ENCODE results near the gene USP33. TPM values are rescaled to one million over a fixed set of nuclear protein-coding genes. Genes with fewer than 3 reads are reported as not detected.
A peak's percentile ranks its signal among the peaks of the same experiment; 100 is the strongest.

USP33 gene
- total and polyA plus RNA-seq, 2 of the 13 experiments (the other 11 are each of a cell fraction or from before 2014, with no cell fraction given) = 32.0 to 49.1 TPM

DNA sequence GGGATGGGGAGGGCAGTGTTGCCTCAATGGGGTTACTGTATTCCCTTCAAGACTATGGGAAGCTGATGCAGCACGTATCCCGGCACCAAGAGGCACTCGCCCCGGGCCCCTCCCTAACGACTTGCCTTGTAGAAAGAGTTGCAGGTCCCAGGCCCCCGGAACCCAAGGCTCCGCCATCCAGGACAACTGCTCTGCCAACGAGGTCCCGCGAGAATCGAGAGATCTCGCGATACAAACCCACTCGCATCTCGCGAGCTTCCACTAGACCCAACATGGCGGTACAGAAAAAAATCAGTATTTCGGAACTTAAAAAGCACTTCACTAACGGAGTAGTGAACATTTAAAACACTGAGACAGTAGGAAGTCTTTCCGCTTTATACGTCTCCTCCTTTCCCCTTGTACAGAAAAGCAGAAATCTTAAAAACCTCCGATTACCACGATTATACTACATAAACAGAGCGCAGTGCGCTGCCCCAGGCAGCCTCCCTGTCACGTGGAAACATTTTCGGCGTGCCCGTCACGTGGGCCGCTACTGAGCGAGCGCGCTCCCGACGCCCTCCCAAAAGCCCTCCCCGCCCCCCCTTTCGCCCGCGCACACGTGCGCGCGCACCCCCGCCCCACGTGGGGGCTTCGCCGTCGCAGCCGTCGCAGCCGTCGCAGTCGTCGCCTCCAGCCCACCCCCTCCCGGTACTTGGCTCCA lies 77.0 kb downstream of the USP33 start, which contains the start of gene ZZZ3 (continued):
- TF ChIP-seq ZNF841 (CRISPR knock-in tag; IDR thresholded peaks at IDR 0.05; ENCODE audit: borderline replicate concordance) = no peak
- TF ChIP-seq ATM (IDR thresholded peaks at IDR 0.05; ENCODE audit: borderline replicate concordance) = no peak
- TF ChIP-seq MTA1 (CRISPR knock-in tag; IDR thresholded peaks at IDR 0.05; ENCODE audit: borderline replicate concordance) = peak; percentile 22; the same call in 1 of the 2 replicates
- TF ChIP-seq ZFP62 (CRISPR knock-in tag; IDR thresholded peaks at IDR 0.05) = no peak
- TF ChIP-seq ZSCAN25 (CRISPR knock-in tag; IDR thresholded peaks at IDR 0.05) = no peak
- no peak for TF ChIP-seq ZNF724P (CRISPR knock-in tag; IDR thresholded peaks at IDR 0.05; ENCODE audit: borderline replicate concordance)
- peak; percentile 8; the same call in 1 of the 2 replicates for TF ChIP-seq ETV5 (CRISPR knock-in tag; IDR thresholded peaks at IDR 0.05; ENCODE audit: borderline replicate concordance)
- TF ChIP-seq ZNF431 (CRISPR knock-in tag; IDR thresholded peaks at IDR 0.05; ENCODE audit: borderline replicate concordance, low read depth) = no peak
- TF ChIP-seq KDM5B (CRISPR knock-in tag; IDR thresholded peaks at IDR 0.05; ENCODE audit: borderline replicate concordance) = no peak
- no peak for TF ChIP-seq KDM6A (CRISPR knock-in tag; IDR thresholded peaks at IDR 0.05; ENCODE audit: low read depth)
- TF ChIP-seq HOXA5 (CRISPR knock-in tag; IDR thresholded peaks at IDR 0.05) = 0 out of 2 replicates have a peak, but pooled peaks have one; percentile 61
- TF ChIP-seq MED1 (CRISPR knock-in tag; IDR thresholded peaks at IDR 0.05) = 0 out of 2 replicates have a peak, but pooled peaks have one; percentile 36
- no peak for TF ChIP-seq SCMH1 (CRISPR knock-in tag; IDR thresholded peaks at IDR 0.05; ENCODE audit: borderline replicate concordance)
- 0 out of 2 replicates have a peak, but pooled peaks have one; percentile 17 for TF ChIP-seq ZNF124 (CRISPR knock-in tag; IDR thresholded peaks at IDR 0.05)
- TF ChIP-seq, protein P1, sequence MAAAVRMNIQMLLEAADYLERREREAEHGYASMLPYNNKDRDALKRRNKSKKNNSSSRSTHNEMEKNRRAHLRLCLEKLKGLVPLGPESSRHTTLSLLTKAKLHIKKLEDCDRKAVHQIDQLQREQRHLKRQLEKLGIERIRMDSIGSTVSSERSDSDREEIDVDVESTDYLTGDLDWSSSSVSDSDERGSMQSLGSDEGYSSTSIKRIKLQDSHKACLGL (CRISPR knock-in tag; IDR thresholded peaks at IDR 0.05) = no peak; the same call in 1 of the 2 replicates
- TF ChIP-seq PRPF4 (IDR thresholded peaks at IDR 0.05; ENCODE audit: low read depth, low read length, poor library complexity, severe bottlenecking) = no peak
- TF ChIP-seq CREM (IDR thresholded peaks at IDR 0.05) = peak; percentile 52
- TF ChIP-seq CREM (CRISPR knock-in tag; IDR thresholded peaks at IDR 0.05) = no peak
- TF ChIP-seq ZNF10 (CRISPR knock-in tag; IDR thresholded peaks at IDR 0.05; ENCODE audit: borderline replicate concordance, low read depth) = no peak
- TF ChIP-seq FOXO1 (CRISPR knock-in tag; IDR thresholded peaks at IDR 0.05) = no peak
- TF ChIP-seq ISX (CRISPR knock-in tag; conservative IDR thresholded peaks at IDR 0.05) = 0 out of 2 replicates have a peak, but pooled peaks have one; percentile 27
- TF ChIP-seq, protein P2, sequence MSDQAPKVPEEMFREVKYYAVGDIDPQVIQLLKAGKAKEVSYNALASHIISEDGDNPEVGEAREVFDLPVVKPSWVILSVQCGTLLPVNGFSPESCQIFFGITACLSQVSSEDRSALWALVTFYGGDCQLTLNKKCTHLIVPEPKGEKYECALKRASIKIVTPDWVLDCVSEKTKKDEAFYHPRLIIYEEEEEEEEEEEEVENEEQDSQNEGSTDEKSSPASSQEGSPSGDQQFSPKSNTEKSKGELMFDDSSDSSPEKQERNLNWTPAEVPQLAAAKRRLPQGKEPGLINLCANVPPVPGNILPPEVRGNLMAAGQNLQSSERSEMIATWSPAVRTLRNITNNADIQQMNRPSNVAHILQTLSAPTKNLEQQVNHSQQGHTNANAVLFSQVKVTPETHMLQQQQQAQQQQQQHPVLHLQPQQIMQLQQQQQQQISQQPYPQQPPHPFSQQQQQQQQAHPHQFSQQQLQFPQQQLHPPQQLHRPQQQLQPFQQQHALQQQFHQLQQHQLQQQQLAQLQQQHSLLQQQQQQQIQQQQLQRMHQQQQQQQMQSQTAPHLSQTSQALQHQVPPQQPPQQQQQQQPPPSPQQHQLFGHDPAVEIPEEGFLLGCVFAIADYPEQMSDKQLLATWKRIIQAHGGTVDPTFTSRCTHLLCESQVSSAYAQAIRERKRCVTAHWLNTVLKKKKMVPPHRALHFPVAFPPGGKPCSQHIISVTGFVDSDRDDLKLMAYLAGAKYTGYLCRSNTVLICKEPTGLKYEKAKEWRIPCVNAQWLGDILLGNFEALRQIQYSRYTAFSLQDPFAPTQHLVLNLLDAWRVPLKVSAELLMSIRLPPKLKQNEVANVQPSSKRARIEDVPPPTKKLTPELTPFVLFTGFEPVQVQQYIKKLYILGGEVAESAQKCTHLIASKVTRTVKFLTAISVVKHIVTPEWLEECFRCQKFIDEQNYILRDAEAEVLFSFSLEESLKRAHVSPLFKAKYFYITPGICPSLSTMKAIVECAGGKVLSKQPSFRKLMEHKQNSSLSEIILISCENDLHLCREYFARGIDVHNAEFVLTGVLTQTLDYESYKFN (CRISPR knock-in tag; conservative IDR thresholded peaks at IDR 0.05) = peak; percentile 52; the same call in 1 of the 2 replicates
- no peak for TF ChIP-seq TEAD3 (CRISPR knock-in tag; optimal IDR thresholded peaks at IDR 0.05; ENCODE audit: borderline replicate concordance)
- TF ChIP-seq ZNF766 (CRISPR knock-in tag; IDR thresholded peaks at IDR 0.05; ENCODE audit: borderline replicate concordance) = no peak
- no peak for TF ChIP-seq TCF7 (IDR thresholded peaks at IDR 0.05; ENCODE audit: low read depth)
- TF ChIP-seq, protein P3, sequence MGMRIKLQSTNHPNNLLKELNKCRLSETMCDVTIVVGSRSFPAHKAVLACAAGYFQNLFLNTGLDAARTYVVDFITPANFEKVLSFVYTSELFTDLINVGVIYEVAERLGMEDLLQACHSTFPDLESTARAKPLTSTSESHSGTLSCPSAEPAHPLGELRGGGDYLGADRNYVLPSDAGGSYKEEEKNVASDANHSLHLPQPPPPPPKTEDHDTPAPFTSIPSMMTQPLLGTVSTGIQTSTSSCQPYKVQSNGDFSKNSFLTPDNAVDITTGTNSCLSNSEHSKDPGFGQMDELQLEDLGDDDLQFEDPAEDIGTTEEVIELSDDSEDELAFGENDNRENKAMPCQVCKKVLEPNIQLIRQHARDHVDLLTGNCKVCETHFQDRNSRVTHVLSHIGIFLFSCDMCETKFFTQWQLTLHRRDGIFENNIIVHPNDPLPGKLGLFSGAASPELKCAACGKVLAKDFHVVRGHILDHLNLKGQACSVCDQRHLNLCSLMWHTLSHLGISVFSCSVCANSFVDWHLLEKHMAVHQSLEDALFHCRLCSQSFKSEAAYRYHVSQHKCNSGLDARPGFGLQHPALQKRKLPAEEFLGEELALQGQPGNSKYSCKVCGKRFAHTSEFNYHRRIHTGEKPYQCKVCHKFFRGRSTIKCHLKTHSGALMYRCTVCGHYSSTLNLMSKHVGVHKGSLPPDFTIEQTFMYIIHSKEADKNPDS (CRISPR knock-in tag; IDR thresholded peaks at IDR 0.05) = no peak
